DMS 273 treated with DMSO at 0.1 percent for 48 hours (cell line): ENCODE data around the gene CDC5L.

Experiments
- DNase-seq: peaks from one replicate; lab custom pipeline; 2025; lab: John Stamatoyannopoulos, UW

CDC5L gene

DNA sequence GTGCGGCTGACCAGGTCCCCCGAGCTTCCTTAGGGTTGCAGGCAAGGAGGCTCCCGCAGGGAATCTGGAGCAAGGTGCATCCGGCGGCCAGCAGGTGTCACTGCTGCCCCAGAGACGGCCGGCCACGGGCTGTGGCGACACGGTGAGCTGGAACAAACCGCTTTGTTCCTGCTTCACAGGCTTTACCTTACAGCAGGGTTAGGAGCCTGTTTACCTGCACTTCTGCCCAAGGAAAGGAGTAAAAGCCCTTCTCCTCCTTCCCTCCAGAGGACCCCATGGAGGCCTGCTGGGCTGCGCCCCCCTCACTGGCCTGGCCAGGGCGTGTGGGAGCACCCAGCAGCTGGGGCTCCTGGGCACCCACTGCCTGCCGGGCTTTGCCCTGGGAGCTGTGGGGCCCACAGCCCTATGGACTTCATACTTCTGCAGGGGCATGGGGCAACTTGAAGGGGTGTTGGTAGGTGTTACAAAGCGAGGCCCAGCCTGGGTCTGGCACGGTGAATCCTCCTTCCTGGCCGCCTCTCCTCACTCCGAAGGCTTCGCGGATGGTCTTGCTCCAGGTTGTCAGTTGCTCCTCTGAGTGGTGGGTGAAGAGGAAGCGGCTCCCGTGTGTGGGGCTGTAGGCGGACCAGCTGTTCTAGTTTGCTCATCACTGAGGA is 88.4 kb downstream of the CDC5L start:
- DNase-seq, result peak; percentile 22

DNA sequence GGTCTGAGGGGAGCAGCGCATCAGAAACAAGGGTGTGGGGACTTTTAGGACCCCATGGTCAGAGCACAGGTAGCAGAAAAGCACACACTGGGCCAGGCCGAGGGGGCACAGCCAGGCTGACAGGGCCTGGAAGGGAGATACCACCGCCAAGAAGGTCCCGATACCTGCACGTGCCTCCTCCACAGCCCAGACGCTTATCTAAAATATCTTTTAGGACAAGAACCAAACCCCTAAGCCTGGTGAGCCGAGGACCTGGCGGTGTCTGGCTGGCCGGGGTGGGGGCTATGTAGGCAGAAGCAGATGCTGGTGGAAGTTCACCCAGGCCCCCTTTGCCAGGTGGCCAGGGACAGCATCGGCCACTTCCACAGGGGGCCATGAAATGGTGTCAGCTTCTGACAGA is 89.3 kb downstream of the CDC5L start:
- no peak for DNase-seq

DNA sequence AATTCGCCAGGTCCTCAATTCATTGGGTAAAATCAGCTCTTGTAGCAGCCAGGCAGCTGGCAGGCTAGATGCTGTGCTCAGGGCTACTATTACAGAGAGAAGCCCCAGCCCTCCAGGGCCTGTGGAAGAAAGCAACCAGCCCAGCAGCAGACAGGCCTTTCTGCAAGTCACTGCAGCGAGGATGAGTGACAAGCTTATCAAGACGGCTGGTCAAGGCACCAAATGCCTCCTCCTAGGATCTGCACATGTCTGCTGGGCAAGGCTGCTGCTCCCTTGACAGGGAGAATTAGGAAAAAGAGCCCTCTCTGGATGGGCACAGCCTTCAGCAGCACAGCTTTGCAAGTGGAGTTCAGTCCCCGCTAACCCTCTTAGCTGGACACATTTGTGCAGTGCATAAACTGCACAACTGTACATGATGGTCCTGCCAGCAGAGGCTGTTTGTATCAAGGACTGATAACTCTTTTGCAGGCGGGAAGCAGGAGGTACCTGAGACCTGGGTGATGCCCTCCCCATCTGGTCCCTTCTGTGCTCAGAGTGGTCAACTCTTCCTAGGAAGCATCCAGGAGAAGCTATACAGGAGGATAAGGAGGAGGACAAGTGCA is 89.9 kb downstream of the CDC5L start:
- no peak for DNase-seq

DNA sequence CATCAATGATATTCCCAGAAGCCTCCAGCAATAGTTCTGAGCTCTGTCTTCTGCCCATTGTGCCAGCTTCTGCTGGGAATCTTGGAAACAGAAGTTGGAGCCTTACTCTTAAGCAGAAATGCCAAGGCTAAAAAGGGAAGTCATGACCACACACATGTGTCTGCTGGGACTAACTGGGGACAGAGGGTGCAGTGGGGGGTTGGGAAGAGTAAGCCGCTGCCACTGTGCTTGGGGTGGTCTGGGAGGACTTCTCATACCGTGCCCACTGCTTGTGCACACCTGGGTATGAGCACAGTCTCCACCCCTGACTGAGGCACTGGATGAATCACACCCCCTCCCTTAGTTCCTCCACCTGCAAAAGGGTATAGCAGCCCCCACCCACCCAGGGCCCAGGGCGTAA is 90.7 kb downstream of the CDC5L start:
- DNase-seq, result no peak

DNA sequence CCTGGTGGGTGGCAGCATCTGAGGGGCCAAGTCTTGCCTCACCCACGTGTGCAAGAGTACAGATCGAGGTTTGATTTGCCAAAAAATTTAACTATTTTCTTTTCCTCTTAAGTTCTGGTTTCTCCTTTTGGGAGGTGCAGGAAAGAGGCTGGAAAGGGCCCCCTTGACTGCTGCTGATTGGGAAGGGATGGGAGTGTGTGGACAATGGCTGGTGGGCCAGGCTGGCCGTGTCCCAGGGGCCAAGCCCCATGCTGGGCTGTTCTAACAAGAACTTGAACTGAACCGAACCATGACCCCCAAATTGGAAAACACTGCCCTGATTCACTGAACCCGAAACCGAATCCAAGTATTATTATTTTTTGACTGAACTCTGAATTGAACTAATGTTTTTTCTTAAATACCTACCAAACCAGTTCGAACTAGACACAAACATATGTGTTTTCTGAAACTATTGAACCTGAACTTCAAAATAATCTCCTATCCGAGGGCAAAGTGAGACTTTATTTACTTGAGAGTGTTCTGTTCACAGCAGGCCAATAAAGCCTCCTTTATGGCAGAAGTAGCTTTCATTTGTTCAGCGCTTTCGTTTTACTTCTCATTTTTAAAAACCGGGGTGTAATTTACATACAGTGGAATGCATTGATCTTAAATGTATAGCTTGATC is 91.2 kb downstream of the CDC5L start:
- DNase-seq, result no peak

DNA sequence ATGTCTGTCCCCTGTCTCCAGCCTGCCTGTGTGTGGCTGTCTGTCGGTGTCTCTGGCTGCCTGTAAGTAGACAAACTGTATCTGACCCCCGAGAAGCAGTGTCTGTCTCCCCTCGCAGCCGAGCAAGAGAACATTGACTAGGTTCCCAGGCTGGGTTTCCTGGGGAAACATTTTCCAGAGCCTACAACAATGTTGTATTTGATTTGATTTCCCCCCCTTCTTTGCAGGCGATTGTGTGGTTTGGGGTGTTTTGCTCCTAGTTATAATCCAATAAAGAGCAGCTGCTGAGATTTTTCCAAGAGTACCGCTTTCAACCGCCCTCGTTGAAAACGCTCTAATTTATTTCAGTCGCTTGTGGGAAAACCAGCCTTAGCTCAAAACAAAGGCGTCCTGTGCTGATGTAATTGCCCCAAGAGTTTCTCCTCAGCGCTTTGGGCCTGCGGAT is 92.6 kb downstream of the CDC5L start:
- DNase-seq, result no peak

DNA sequence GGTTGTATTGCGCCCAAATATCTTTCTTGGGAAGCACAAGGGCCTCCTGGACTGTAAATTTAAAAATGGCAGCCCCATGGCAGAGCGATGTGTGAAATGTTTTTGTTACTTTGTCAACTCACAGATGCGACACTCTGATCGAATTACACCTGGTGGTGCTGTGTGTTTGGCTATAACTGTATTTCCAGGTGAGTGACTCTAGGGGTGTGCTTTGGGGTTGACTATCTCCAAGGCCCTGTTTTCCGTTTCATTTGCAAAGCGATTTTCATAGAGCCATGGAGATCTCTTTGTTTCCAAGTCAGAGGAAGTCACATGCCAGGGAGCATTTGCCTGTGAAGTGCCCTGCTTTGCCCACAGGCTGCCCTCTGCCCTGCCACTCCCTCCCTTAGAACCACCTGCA is 93.5 kb downstream of the CDC5L start:
- DNase-seq, result no peak

DNA sequence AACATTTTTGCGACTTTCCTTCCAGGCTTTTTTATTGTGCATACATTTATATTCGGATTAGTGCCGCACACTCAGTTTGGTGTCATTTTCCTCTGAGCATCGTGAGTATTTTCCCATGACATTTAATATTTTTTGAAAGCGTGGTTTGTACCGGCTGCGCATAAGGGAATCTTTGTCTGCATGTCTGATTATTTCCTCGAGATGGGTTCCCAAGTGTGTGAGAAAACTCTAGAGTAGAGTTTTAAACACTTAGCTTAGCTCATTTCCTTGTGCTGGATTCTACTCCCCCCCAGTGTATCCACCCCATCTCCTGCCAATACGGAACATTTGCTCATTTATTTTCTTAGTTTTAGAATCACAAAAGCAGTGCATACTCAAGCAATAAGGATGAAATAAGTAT is 94.3 kb downstream of the CDC5L start:
- DNase-seq, result no peak

DNA sequence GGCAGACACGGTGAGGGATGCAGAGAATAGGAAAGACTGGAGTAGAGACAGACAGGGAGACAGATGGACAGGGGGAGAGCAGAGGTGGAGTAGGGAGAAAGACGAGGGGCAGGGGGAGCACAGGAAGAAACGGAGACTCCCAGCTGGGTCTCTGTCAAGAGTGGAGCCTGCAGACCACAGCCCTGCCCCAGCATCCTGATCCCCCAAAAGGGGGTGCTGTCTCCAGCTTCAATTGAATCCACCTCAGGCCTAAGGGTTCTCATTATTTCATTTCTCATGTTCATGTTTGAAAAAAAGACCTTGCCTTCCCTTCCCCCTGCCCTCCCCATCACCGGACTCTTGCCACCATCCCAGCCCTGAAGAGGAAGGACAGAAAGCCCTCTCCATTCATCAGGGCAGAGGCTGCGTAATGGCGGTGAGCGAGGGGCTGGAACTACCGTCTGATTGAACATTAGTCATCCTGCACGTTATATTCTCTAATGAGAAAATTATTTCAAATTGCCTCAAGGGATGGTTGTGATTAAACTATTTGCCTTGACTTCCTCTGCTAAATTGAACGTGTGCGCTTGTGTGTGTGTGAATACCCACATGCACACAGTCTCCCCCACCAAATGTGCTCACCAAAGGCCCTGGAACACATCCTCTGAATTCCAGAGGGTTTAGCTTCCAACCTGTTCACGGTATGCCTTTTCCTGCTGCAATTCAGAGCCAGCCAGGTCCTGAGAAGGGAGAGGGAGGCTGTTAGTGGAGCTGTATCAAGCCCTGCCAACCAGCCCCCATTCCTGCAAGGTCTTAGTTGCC is 98.3 kb downstream of the CDC5L start:
- DNase-seq, result no peak

DNA sequence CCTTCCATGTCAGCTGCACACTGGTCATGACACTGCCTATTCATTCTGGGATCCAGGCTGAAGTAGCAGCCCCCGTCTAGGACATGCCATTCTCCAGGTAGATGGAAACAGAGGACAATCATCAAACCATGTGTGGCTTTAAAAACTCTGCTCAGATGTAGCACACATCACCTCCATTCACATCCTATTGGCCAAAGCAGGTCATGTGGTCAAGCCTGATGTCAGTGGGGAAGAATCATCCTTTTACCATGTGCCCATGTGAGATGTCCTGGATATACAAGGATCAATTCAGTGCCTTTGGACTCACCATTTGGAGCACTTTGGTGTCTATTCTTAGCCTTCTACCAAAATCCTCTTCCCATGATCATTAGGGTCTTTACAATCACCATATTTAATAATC is 99.5 kb downstream of the CDC5L start:
- no peak for DNase-seq

DNA sequence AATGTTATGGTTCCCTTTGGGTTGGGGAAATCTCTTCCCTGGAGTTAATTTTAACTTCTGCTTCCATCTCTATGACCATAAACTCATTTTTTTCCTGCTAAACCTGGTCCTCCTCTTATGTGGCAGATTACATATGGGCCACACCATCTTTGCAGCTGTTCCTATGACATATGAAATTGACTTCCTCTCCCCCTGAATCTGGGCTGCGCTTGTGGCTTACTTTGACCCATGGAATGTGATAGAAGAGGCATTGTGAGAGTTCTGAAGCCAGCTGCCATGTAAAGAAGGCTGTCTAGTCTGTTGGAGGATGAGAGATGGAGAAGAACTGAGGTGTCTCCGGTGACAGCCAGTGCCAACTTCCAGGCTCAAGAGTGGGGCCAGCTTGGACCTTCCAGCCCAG is 100.1 kb downstream of the CDC5L start:
- DNase-seq, result no peak

DNA sequence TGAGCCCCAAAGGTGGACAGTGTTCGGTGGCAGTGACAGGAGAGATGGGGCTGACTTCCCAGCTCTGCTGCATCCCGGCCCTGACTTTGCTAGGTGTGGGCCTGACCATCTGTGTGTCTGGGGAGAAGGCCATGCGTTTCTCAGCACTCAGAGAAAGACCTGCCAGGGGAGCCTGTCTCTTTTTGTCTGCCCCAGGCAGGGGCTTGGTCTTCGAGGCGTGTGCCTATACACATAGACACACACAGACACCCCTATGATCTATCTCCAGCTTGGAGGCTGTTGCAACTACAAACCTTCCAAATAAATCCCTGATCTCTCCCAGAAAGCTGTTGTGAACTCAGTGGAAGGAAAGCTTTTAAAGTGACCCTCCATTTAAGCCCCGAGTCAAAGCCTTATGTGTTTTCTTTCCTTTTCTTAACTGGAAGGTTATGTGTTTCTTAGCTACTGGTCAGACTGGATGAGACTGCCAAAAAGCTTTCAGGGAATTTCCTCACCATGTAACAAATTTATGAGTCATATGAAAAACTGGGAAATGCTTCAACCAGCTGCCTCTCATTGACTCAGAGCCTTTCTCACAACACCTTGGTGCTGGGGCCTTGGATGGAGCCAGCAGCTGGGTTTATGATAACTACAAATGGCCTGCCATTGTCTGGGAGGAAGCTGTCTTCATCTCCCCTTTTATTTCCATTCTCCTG is 102.6 kb downstream of the CDC5L start:
- no peak for DNase-seq

DNA sequence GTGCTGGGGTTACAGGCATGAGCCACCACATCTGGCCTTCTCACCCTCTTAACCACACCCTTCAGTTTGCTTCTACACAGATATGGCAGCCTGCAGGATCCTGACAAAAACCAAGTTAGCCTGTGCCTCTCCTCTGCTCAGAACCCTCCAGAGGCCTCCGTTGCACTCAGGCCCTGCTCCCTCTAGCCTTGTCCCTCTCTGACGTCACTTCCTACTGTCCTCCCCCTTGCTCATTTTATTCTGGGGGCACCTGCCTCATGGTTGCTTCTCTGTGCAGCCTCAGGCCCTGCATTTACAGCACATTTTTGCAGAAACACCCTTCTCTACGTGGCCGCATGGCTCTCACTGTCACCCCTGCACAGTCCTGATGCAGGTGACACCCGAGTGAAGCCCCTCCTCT is 105.6 kb downstream of the CDC5L start:
- no peak for DNase-seq

DNA sequence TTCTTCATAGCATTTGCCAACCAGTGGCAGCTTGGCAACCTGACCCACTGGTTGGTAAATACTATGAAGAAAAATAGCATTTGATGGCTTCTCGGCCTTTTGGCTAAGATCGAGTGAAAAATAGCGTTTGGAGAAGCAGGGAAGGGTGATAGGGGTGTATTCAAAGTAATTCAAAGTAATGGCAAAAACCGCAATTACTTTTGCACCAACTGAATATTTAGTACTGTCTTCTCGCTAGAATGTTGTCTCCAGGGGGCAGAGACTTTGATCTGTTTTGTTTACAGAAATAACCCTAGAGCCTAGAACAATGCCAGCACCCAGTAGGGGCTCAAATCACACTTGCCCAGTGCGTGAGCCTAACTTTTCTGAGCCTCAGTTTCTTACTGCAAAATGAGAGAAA is 106.1 kb downstream of the CDC5L start:
- DNase-seq, result no peak

DNA sequence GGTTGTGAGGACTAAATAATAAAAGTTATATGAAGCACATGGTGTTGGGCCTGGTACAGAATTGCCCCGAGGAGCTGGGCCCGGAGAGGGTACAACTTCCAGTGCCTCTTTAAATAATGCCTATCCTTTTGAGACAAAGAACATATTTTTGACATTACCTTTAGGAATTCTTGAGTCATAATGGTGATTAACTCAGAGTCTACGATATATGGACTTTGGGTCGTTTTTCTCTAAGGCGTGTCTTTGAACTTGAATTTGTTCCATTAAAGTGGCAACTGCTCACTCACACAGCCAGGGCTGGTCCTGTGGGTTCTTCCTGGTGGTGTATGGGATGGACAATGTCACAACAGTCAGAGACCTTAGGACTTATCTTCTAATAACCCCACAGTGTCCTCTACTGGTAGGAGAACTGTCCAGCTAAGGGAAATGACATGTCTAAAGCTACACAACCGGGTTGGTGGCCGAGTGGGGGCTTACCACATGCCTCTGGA is 106.5 kb downstream of the CDC5L start:
- DNase-seq, result no peak

DNA sequence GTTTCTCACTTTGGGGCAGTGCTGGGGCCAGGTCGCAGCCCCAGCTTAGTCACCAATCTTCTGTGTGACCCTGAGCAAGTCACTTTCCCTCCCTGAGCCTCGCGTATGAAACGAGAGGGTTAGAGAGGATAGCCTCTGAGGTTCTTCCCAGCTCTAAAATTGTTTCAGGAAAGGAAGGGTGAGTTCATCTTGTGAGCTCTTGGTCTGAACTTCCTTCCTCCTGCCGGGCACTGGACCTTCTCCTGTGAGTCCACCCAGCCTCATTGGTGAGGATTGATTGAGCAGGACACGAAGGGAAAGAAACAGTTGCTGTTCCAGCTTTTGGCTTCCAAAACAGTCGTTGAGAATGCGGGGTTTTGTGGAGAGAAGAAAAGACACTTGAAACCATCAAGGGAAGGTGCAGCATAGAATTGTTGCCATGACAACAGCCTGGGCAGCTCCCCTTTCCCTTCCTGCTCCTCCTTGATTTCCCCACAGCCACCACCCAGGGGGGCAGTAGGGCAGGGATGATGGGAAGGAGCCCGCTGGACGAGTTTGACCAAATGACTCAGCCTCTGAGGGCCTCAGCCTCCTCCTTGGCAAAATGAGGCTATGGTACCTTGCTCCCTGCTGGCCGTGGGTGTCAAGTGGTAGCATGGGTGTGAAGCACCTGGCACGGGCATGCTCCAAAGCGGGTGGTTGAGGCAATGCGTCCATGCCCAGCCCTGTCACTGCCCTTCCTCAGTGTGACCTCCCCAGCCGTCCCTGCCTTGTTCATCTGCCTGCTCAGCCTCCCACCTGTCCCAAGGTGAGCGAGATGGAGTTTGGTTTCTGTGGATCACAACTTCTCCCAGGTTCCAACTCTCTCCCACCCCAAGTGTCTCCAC is 107.8 kb downstream of the CDC5L start:
- no peak for DNase-seq

DNA sequence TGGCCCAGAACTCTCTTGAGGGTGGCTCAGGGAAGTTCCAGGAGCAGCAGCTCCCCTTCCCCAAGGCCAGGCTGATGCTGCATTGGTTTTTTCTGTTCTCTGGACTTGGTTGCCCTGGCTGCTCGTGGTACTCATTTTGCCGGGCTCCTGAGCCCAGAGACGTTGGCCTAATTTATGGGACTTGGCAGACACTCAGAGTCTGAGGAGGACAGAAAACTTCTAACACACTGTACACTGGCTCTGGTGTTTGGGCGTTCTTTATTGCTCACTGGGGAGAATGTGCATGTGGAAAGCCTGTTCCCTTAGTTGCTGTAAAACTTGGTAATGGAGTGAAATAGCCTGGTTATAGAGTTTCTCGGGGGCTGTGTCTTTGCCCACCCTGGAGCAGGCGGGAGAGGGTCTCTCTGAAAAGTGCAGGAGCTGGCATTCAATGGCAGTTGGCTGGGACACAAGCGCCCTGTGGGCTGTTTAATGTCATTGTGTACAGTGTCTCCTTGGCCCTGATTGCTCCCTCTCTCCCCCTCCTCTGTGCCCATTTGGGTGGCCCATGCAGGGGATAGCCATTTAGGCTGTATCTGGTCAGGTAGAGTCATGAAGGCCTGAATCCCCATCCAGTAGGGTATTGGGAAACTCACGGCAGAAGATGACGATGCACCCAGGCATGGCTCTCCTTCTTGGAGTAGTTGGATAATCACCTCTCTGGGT is 109.3 kb downstream of the CDC5L start:
- no peak for DNase-seq

DNA sequence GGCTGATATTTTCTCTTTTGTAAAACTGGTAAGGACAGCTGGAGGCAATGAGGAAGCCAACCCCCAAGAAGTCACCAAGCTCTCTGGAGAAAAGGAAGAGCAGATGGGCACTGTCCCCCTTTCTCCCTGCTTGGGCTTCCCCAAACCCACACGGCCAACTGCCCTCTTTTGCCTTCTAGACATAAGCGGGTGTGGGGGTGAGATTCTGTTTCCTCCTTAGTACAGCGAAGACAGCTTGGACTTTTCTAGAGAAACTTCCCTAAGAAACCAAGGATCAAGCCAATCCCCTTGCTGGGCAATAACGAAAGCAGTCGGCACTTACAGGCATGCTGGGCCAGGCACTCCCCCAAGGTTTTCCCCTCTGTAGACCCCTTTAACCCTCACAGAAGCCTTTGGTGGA is 110.3 kb downstream of the CDC5L start:
- DNase-seq, result no peak

DNA sequence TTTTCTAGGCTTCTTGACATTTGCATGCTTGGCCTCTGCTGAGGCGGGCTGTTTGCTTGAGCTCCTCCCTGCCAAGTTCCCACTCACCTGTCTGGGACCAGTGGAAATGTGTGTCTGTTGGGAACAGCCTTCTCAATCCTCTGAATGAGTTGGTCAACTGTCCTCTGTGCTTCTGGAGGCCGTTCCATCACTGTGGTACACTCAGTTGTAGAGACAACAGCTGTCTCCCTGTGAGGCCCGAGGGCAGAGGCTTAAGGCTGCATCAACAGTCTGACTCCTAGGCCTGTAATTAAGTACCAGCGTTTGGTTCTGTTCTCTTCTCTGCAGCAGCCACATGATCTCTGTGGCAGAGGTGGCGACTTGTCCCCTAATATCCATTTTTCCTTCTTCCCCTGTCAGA is 110.9 kb downstream of the CDC5L start:
- no peak for DNase-seq

DNA sequence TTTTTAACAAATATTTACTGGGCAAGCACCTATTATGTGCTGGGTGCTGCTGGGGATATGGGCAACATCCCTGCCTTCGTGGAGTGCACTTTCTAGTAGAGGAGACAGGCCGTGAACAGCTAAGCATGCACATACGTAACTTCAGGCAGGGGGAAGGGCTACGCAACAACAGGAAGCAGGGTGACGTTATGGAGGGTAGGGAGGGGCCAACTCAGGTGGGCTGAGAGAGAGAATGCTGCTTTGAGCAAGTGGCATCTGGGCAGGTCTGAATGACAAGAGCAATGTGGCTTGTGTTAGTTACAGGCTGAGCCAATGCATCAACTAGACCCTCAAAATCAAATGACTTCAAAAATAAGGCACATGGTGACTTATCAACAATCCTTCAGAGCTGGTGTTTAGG is 112.1 kb downstream of the CDC5L start:
- DNase-seq, result no peak
